CD14-positive monocyte (primary cell): ENCODE measurements around the gene HS6ST2. TPM values are rescaled to one million over a fixed set of nuclear protein-coding genes. Genes with fewer than 3 reads are reported as not detected.

Experiments used
- DNase-seq, 3 donors: peaks; one replicate each; pipeline ENCODE4 v3.0.0-alpha.2; 2011 to 2022
- H2AFZ ChIP-seq: 2 replicates; pipeline ENCODE4 v1.6.0; 2012; ENCODE audit warnings: mild to moderate bottlenecking, low read depth, low read length, inconsistent platforms; ENCODE audit not compliant: insufficient read depth, poor library complexity, severe bottlenecking
- H3K27ac ChIP-seq, 2 donors: 1 replicate in 1 of 2; 2 replicates in 1 of 2; pipeline ENCODE4 v1.5.1; 2012 to 2013; ENCODE audit warnings: low read length in 2 of 2, control low read depth in 1 of 2, inconsistent platforms in 1 of 2, low read depth in 1 of 2, mild to moderate bottlenecking in 1 of 2
- H3K27me3 ChIP-seq, 2 donors: one replicate each; pipeline versions ENCODE4 v1.6.0 to v1.6.1; 2011 to 2013; ENCODE audit warnings: low read length in 2 of 2; ENCODE audit not compliant: control insufficient read depth in 2 of 2, insufficient read depth in 2 of 2
- H3K36me3 ChIP-seq, 2 donors: replicated peaks in 1 of 2; 1 replicate in 1 of 2; 2 replicates in 1 of 2; pipeline versions ENCODE4 v1.5.1 to v1.6.1; 2012 to 2013; ENCODE audit warnings: low read length in 2 of 2, control low read depth in 1 of 2, inconsistent platforms in 1 of 2, mild to moderate bottlenecking in 1 of 2; ENCODE audit not compliant: insufficient read depth in 2 of 2, control insufficient read depth in 1 of 2
- H3K4me1 ChIP-seq, 2 donors: 1 replicate in 1 of 2; 2 replicates in 1 of 2; pipeline versions ENCODE4 v1.5.1 to v1.6.1; 2012 to 2013; ENCODE audit warnings: low read length in 2 of 2, control low read depth in 1 of 2, inconsistent platforms in 1 of 2, mild to moderate bottlenecking in 1 of 2, moderate library complexity in 1 of 2; ENCODE audit not compliant: insufficient read depth in 2 of 2, control insufficient read depth in 1 of 2
- H3K4me2 ChIP-seq: replicated peaks from 2 replicates; pipeline ENCODE3; 2012; ENCODE audit warnings: low read length, moderate library complexity, mild to moderate bottlenecking; ENCODE audit not compliant: poor library complexity, severe bottlenecking; ENCODE audit errors: extremely low read depth
- H3K4me3 ChIP-seq, 3 experiments: fragments of 200-600 bp in 1 of 3; sonication (generic) in 1 of 3; replicated peaks in 1 of 3; 1 replicate in 2 of 3; 2 replicates in 1 of 3; pipeline ENCODE4 v1.5.1; 2011 to 2013; ENCODE audit warnings: low read length in 3 of 3, mild to moderate bottlenecking in 3 of 3, control low read depth in 2 of 3, low read depth in 2 of 3, inconsistent platforms in 1 of 3, moderate library complexity in 1 of 3
- H3K79me2 ChIP-seq: 2 replicates; pipeline ENCODE4 v1.6.0; 2012; ENCODE audit warnings: mild to moderate bottlenecking, control low read depth, inconsistent platforms, low read length, moderate library complexity; ENCODE audit not compliant: insufficient read depth
- H3K9ac ChIP-seq: 2 replicates; pipeline ENCODE4 v1.6.0; 2017; ENCODE audit warnings: low read length, mild to moderate bottlenecking; ENCODE audit not compliant: insufficient read depth, poor library complexity, severe bottlenecking
- H3K9me3 ChIP-seq, 2 donors: replicated peaks in 1 of 2; 1 replicate in 1 of 2; 2 replicates in 1 of 2; pipeline versions ENCODE4 v1.5.1 to v1.6.1; 2012 to 2013; ENCODE audit warnings: low read length in 2 of 2, control low read depth in 1 of 2; ENCODE audit not compliant: control insufficient read depth in 1 of 2, insufficient read depth in 1 of 2
- H4K20me1 ChIP-seq: 2 replicates; pipeline ENCODE4 v1.6.0; 2012; ENCODE audit warnings: mild to moderate bottlenecking, low read length, control low read depth, moderate library complexity; ENCODE audit not compliant: insufficient read depth
- H3K27ac Mint-ChIP-seq, 7 donors: one replicate each; pipeline ENCODE4 v1.8.0; 2020; ENCODE audit warnings: mild to moderate bottlenecking in 7 of 7, mixed read lengths in 7 of 7, moderate library complexity in 6 of 7, inconsistent platforms in 2 of 7
- H3K27me3 Mint-ChIP-seq, 3 donors: one replicate each; pipeline ENCODE4 v1.8.0; 2021 to 2022; ENCODE audit warnings: low read depth in 3 of 3, mild to moderate bottlenecking in 3 of 3, mixed read lengths in 3 of 3, moderate library complexity in 3 of 3, inconsistent platforms in 1 of 3
- H3K36me3 Mint-ChIP-seq, 2 donors: one replicate each; pipeline ENCODE4 v1.8.0; 2020; ENCODE audit warnings: mixed read lengths in 2 of 2, inconsistent platforms in 1 of 2, mild to moderate bottlenecking in 1 of 2
- H3K4me1 Mint-ChIP-seq: one replicate; pipeline ENCODE4 v1.8.0; 2020; ENCODE audit warnings: mild to moderate bottlenecking, mixed read lengths
- H3K4me3 Mint-ChIP-seq, 2 donors: one replicate each; pipeline ENCODE4 v1.8.0; 2020; ENCODE audit warnings: mild to moderate bottlenecking in 2 of 2, mixed read lengths in 2 of 2, moderate library complexity in 1 of 2
- H3K9me3 Mint-ChIP-seq, 7 donors: one replicate each; pipeline ENCODE4 v1.8.0; 2020 to 2022; ENCODE audit warnings: mixed read lengths in 7 of 7, mild to moderate bottlenecking in 6 of 7, moderate library complexity in 6 of 7, inconsistent platforms in 2 of 7
- WGBS: methylation state at CpG from one replicate; pipeline ENCODE4 v1.1.5; 2013; ENCODE audit warnings: missing lambda C conversion rate; ENCODE audit not compliant: insufficient coverage; 5-methylcytosine and 5-hydroxymethylcytosine counted together
- intact Hi-C, 2 donors: fragments of 100-400 bp; cut with micrococcal nuclease; formaldehyde crosslinking; loops; one replicate each; pipeline versions ENCODE4 v1.15.0 to v1.15.1; 2023
- polyA plus RNA-seq, 3 donors: library from polyadenylated mRNA; depleted of rRNA in 1 of 3; unstranded in 2 of 3; stranded (reverse) in 1 of 3; fragments of 300-500 nt in 2 of 3; fragments of >200 nt in 1 of 3; fragmentation: Illumina TruSeq in 2 of 3; gene quantifications; 1 replicate in 2 of 3; 2 replicates in 1 of 3; pipeline ENCODE4 v1.2.3, GENCODE V29; 2012 to 2021
- TF ChIP-seq, protein P1 (sequence below): fragments of 200-600 bp; IDR thresholded peaks from one replicate; pipeline ENCODE4 v1.8.0; 2022; ENCODE audit warnings: antibody characterized with exemption, mild to moderate bottlenecking

The HS6ST2 gene
- polyA plus RNA-seq, 3 donors, result not detected

DNA sequence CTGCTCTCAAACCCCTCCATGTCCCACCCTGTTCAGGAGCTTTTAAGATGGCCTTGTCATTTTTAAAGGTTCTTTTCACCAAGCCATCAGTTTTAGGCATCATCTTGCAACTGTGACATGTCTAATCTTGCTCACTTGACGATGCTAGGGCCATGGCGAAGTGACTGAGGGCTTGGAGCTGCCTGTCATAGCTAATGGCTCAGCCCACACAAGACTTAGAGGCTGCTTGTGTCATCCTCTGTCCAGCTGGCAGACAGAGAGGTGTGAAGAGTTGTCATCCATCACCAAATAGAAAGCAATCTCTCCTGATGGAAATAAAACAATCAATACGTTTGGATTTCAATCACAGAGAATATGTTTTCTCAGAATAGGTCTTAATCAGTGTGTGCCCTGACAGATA, 194.9 kb downstream of the HS6ST2 start:
- Histone ChIP-seq H3K36me3 (no peaks in the 10 kb centered on the region), H2AFZ (no peak overlapping the region), H4K20me1 (no peaks in the 10 kb centered on the region), H3K9ac (no peak overlapping the region), H3K9me3 (no peaks in the 10 kb centered on the region), H3K4me2 (no peak overlapping the region), H3K4me3 (no peak overlapping the region), H3K27me3 (peaks cover 0 to under 1% of the 10 kb centered on the region in 2 donors), H3K79me2 (no peaks in the 10 kb centered on the region), H3K27ac (no peak overlapping the region), H3K4me1 (no peaks in the 10 kb centered on the region)
- Mint-ChIP-seq H3K4me3 (no peak overlapping the region), H3K4me1 (no peaks in the 10 kb centered on the region), H3K36me3 (no peaks in the 10 kb centered on the region), H3K27ac (no peak overlapping the region), H3K27me3 (peaks cover 0 to 7% (median 0%) of the 10 kb centered on the region in 3 donors), H3K9me3 (peaks cover 0 to 3% (median 0%) of the 10 kb centered on the region in 7 donors)
- DNase-seq, result no peak
- TF ChIP-seq, protein P1, sequence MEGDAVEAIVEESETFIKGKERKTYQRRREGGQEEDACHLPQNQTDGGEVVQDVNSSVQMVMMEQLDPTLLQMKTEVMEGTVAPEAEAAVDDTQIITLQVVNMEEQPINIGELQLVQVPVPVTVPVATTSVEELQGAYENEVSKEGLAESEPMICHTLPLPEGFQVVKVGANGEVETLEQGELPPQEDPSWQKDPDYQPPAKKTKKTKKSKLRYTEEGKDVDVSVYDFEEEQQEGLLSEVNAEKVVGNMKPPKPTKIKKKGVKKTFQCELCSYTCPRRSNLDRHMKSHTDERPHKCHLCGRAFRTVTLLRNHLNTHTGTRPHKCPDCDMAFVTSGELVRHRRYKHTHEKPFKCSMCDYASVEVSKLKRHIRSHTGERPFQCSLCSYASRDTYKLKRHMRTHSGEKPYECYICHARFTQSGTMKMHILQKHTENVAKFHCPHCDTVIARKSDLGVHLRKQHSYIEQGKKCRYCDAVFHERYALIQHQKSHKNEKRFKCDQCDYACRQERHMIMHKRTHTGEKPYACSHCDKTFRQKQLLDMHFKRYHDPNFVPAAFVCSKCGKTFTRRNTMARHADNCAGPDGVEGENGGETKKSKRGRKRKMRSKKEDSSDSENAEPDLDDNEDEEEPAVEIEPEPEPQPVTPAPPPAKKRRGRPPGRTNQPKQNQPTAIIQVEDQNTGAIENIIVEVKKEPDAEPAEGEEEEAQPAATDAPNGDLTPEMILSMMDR, result no peak
- intact Hi-C loops, result no loop called here
- WGBS, result no CpG with 5 or more reads among the region's 3 CpGs

DNA sequence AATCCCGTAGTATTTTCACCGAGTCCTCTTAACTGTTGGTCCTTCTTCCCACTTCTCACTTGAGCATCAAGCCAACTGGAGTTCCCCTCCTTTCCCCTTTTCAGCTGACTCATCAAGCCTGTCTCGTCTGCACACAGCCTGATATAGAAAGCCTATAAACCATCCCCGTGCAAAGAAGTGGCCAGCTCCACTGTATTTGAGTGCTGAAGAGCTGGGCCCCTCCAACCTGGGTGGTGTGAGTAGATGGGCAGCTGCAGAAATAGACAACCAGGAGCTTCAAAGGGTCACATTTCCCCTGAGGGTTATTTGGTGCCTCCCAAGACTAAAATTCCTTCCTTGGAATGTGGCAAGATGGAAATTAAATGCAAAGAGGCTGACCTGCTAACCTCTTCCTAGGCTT, 199.7 kb downstream of the HS6ST2 start:
- H3K36me3 ChIP-seq, result no peaks in the 10 kb centered on the region
- H3K27me3 Mint-ChIP-seq, result peaks cover 0 to 14% (median 0%) of the 10 kb centered on the region in 3 donors
- H4K20me1 ChIP-seq, result no peaks in the 10 kb centered on the region
- H3K9ac ChIP-seq, result no peak overlapping the region
- H3K9me3 Mint-ChIP-seq, result peaks cover 0 to 3% (median 0%) of the 10 kb centered on the region in 7 donors
- H3K4me3 ChIP-seq, result no peak overlapping the region
- no peaks in the 10 kb centered on the region for H3K4me1 ChIP-seq
- H3K79me2 ChIP-seq, result no peaks in the 10 kb centered on the region
- no peaks in the 10 kb centered on the region for H3K27me3 ChIP-seq
- peak in 1 of 3 donors; percentile 8 for DNase-seq
- no peak overlapping the region for H3K4me3 Mint-ChIP-seq
- no peak overlapping the region for H3K27ac ChIP-seq
- H3K9me3 ChIP-seq, result no peaks in the 10 kb centered on the region
- no peak overlapping the region for H3K27ac Mint-ChIP-seq
- TF ChIP-seq, protein P1, result no peak
- H3K4me2 ChIP-seq, result no peak overlapping the region
- H2AFZ ChIP-seq, result no peak overlapping the region
- intact Hi-C loops, result no loop called here
- H3K36me3 Mint-ChIP-seq, result no peaks in the 10 kb centered on the region
- H3K4me1 Mint-ChIP-seq, result no peaks in the 10 kb centered on the region
- WGBS, result 26% methylated on average over 2 of the region's 4 CpGs
